PFSK-1 (cell line): ENCODE data around the gene B9D2.

Experiments
- POLR2AphosphoS5 ChIP-seq: IDR thresholded peaks from 2 replicates; pipeline ENCODE4 v1.6.1; 2012; ENCODE audit warnings: low read depth, mild to moderate bottlenecking, control low read depth, low read length, moderate library complexity
- REST ChIP-seq, 2 experiments: IDR thresholded peaks; 2 replicates each; pipeline versions ENCODE4 v1.6.1 to v1.8.0; 2011 to 2012; ENCODE audit warnings: low read depth in 2 of 2, low read length in 2 of 2, control low read depth in 1 of 2, inconsistent platforms in 1 of 2, mild to moderate bottlenecking in 1 of 2, moderate library complexity in 1 of 2; ENCODE audit not compliant: insufficient read depth in 1 of 2
- TAF1 ChIP-seq: IDR thresholded peaks from 2 replicates; pipeline ENCODE4 v1.6.1; 2012; ENCODE audit warnings: low read length, control low read depth, borderline replicate concordance; ENCODE audit not compliant: insufficient read depth

- TF ChIP-seq POLR2AphosphoS5 (no peak), REST (IDR thresholded peaks at IDR 0.05; ENCODE audit: insufficient read depth in 1 of 2, low read depth in 2 of 2, low read length in 2 of 2) (no peak), TAF1 (peak; percentile 44; the same call in 1 of the 2 replicates)
Observed at GRCh38 chr19:41352609-41353465, 11.1 kb downstream of the B9D2 start.
